ENCODE data around the gene CST1.
"Not testable (repeated sequence)": the region's sequence is repeated elsewhere in the genome, so short reads cannot be mapped to it uniquely, and the experiment has no call there.

CST1 gene

DNA sequence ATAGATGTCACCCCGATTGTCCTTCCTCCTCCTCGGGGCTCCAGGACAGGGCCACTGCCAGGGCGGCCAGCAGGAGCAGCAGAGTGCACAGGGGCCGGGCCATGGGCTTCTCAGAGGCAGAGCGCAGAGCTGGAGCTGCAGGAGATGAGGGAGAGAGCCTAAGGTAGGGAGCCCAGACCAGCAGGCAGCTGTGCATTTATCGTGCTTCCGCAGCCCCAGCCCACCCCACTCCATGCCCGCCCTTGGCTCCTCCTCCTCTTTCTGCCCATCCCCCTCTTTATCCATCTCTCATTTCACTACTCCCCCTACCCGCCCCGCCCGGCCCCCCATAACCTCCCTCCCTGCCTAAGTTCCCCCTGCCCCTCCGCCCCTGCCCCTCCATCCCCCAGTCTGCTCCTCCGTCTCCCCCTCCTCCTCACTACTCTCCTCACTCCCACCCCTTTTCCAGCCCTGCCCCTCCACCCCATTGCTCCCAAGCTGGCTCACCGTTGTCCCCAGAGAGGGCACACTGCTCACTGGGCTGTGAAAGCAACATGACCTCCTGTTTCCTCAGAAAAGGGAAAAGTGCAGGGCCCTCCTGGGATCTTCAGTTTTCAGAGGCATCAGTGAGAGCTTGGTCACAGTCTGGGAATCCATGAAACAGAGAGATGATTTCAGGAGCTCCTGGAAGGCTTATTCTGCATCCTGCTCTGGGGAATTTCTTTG, 25.5 kb upstream of the CST1 start:
- TF ChIP-seq Cebpa-rat (IDR thresholded peaks at IDR 0.05): no peak
- peaks cover 0 to 36% (median 21%) of the 10 kb centered on the region in 10 experiments; a peak in 16 of 20 replicates for H3K4me1 ChIP-seq
- peak overlapping the region; percentile 9 to 91 (median 82); a peak in 19 of 22 replicates for H3K4me2 ChIP-seq
- no peaks in the 10 kb centered on the region for H3K27me3 ChIP-seq
- 0 out of 22 replicates have a peak overlapping the region, but pooled peaks of 1 of the 11 experiments have one; percentile 1 for H3K9ac ChIP-seq
- peaks cover 0 to 11% (median 5%) of the 10 kb centered on the region in 11 experiments; a peak in 5 of 22 replicates for H3K9me3 ChIP-seq (replicated peaks in 1 of 11)
- no peaks in the 10 kb centered on the region; a peak in 1 of 22 replicates for H4K20me1 ChIP-seq
- no peak overlapping the region for H3K4me3 ChIP-seq
- H3K36me3 ChIP-seq: no peaks in the 10 kb centered on the region
- no peak overlapping the region for H3K27ac ChIP-seq

GRCh38 chr20:23774081-23774480, 23.3 kb upstream of the CST1 start:
- no peaks in the 10 kb centered on the region for H3K27me3 ChIP-seq
- H3K4me3 ChIP-seq: no peak overlapping the region
- peak overlapping the region in 4 of 11 experiments; percentile 1 to 89 (median 50); a peak in 2 of 22 replicates for H3K4me2 ChIP-seq
- H4K20me1 ChIP-seq: no peaks in the 10 kb centered on the region; a peak in 1 of 22 replicates
- H3K36me3 ChIP-seq: no peaks in the 10 kb centered on the region
- TF ChIP-seq Cebpa-rat (IDR thresholded peaks at IDR 0.05): no peak
- H3K9ac ChIP-seq: no peak overlapping the region
- H3K27ac ChIP-seq: no peak overlapping the region
- peaks cover 0 to 11% (median 0%) of the 10 kb centered on the region in 11 experiments; a peak in 2 of 22 replicates for H3K9me3 ChIP-seq (replicated peaks in 1 of 11)
- H3K4me1 ChIP-seq: peaks cover 0 to 35% (median 21%) of the 10 kb centered on the region in 10 experiments; a peak in 16 of 20 replicates

- Histone ChIP-seq H4K20me1 (no peaks in the 10 kb centered on the region; a peak in 1 of 22 replicates), H3K4me3 (no peak overlapping the region), H3K4me2 (peak overlapping the region in 3 of 11 experiments; percentile 2 to 24 (median 22); a peak in 3 of 22 replicates), H3K27me3 (no peaks in the 10 kb centered on the region), H3K4me1 (peaks cover 0 to 32% (median 21%) of the 10 kb centered on the region in 10 experiments; a peak in 16 of 20 replicates), H3K36me3 (no peaks in the 10 kb centered on the region), H3K9me3 (replicated peaks in 1 of 11) (peaks cover 0 to 11% (median 0%) of the 10 kb centered on the region in 11 experiments; a peak in 2 of 22 replicates), H3K27ac (no peak overlapping the region), H3K9ac (no peak overlapping the region)
- TF ChIP-seq Cebpa-rat (IDR thresholded peaks at IDR 0.05): no peak
Measured at GRCh38 chr20:23773579-23773978, 22.8 kb upstream of the CST1 start.

GRCh38 chr20:23773127-23773526, 22.4 kb upstream of the CST1 start:
- Histone ChIP-seq H3K4me3 (no peak overlapping the region), H4K20me1 (no peaks in the 10 kb centered on the region; a peak in 1 of 22 replicates), H3K4me1 (peaks cover 0 to 28% (median 20%) of the 10 kb centered on the region in 10 experiments; a peak in 16 of 20 replicates), H3K4me2 (peak overlapping the region in 3 of 11 experiments; percentile 2 to 24 (median 22); a peak in 2 of 22 replicates), H3K9ac (no peak overlapping the region), H3K27ac (no peak overlapping the region), H3K9me3 (replicated peaks in 1 of 11) (peaks cover 0 to 11% (median 0%) of the 10 kb centered on the region in 11 experiments; a peak in 2 of 22 replicates), H3K36me3 (no peaks in the 10 kb centered on the region), H3K27me3 (no peaks in the 10 kb centered on the region)
- no peak for TF ChIP-seq Cebpa-rat (IDR thresholded peaks at IDR 0.05)

DNA sequence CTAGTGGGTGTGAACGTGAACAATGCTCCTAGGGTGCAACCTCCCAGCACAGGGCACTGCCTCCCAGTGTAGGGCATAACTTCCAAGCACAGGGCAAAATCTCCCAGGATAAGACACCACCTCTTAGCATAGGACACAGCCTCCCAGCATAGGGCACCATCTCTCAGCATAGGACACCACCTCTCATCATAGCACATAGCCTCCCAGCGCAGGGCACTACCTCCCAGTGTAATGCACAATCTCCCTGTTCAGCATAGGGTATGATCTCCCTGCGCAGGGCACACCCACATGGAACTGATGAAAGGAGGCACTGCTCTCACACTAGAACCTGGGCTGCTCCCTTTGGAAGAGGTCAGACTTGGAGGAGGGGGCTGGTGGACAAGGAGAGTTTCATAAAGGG, 21.3 kb upstream of the CST1 start:
- Histone ChIP-seq H3K4me3 (no peak overlapping the region), H3K4me2 (no peak overlapping the region), H3K36me3 (no peaks in the 10 kb centered on the region), H3K27ac (no peak overlapping the region), H3K27me3 (no peaks in the 10 kb centered on the region), H3K9ac (no peak overlapping the region), H3K4me1 (peaks cover 0 to 25% (median 20%) of the 10 kb centered on the region in 10 experiments; a peak in 16 of 20 replicates), H3K9me3 (replicated peaks in 1 of 11) (peaks cover 0 to 11% (median 0%) of the 10 kb centered on the region in 11 experiments; a peak in 2 of 22 replicates), H4K20me1 (no peaks in the 10 kb centered on the region; a peak in 1 of 22 replicates)
- TF ChIP-seq Cebpa-rat (IDR thresholded peaks at IDR 0.05): no peak

DNA sequence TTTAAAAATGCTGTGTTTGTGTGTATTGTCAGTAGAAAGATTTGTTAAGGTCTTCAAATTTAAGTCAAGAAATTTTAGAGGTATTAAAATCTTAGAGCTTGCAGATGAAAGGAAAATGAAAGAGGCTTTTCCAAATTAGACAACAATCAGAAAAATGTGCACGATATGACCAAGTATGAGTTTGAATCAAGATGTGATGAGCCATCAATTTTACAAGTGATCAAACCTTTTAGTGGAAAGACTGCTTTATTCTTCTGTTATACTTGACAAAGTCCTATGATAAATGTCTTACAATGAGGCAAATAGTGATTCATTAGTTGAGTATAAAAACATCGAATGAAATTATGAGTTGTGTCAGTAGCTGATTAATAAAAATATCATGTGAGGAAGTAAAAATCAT, 19.6 kb upstream of the CST1 start:
- Histone ChIP-seq H3K4me1 (peaks cover 0 to 13% (median 7%) of the 10 kb centered on the region in 10 experiments; a peak in 16 of 20 replicates), H3K36me3 (no peaks in the 10 kb centered on the region), H3K4me3 (no peak overlapping the region), H3K9ac (no peak overlapping the region), H3K4me2 (no peak overlapping the region), H3K9me3 (replicated peaks in 1 of 11) (peaks cover 0 to 11% (median 0%) of the 10 kb centered on the region in 11 experiments; a peak in 2 of 22 replicates), H4K20me1 (no peaks in the 10 kb centered on the region), H3K27me3 (no peaks in the 10 kb centered on the region), H3K27ac (no peak overlapping the region)
- TF ChIP-seq Cebpa-rat (IDR thresholded peaks at IDR 0.05): no peak

- not testable (repeated sequence) for H3K4me3 ChIP-seq; H4K20me1 ChIP-seq; H3K9me3 ChIP-seq (replicated peaks in 1 of 11); H3K4me2 ChIP-seq; H3K36me3 ChIP-seq; H3K4me1 ChIP-seq; H3K27ac ChIP-seq; H3K9ac ChIP-seq; H3K27me3 ChIP-seq
Measured at GRCh38 chr20:23768520-23768919, 17.8 kb upstream of the CST1 start.

- Histone ChIP-seq H3K9ac (no peak overlapping the region), H4K20me1 (no peaks in the 10 kb centered on the region), H3K4me1 (no peaks in the 10 kb centered on the region), H3K4me3 (no peak overlapping the region), H3K27me3 (no peaks in the 10 kb centered on the region), H3K36me3 (no peaks in the 10 kb centered on the region), H3K27ac (no peak overlapping the region), H3K4me2 (no peak overlapping the region), H3K9me3 (replicated peaks in 1 of 11) (no peaks in the 10 kb centered on the region)
- TF ChIP-seq Cebpa-rat (IDR thresholded peaks at IDR 0.05): no peak
Measured at GRCh38 chr20:23766531-23766930, 15.8 kb upstream of the CST1 start.

DNA sequence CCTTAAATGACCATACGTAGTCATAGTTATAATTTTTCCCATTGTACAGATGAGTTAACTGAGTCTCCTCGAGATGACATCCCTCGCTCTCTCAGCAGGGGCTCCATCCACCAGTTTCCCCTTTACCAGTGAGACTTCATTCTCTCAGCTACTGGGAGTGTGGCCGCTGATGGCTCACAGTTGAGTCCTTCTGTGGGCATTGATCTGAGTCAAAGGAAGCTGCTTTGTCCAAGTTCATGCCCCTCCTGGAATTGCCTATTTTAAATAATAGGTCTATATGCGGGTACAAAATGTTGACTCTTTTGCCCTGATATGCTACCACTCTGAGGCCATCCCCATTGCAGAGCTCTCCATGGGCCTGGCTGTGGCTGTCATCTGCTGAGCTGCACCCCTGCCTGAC, 14.8 kb upstream of the CST1 start:
- no peak overlapping the region for H3K4me3 ChIP-seq
- no peak overlapping the region for H3K9ac ChIP-seq
- no peaks in the 10 kb centered on the region for H3K4me1 ChIP-seq
- H3K27ac ChIP-seq: no peak overlapping the region
- H4K20me1 ChIP-seq: no peaks in the 10 kb centered on the region
- no peaks in the 10 kb centered on the region for H3K9me3 ChIP-seq (replicated peaks in 1 of 11)
- no peaks in the 10 kb centered on the region for H3K27me3 ChIP-seq
- no peaks in the 10 kb centered on the region for H3K36me3 ChIP-seq
- H3K4me2 ChIP-seq: no peak overlapping the region
- TF ChIP-seq Cebpa-rat (IDR thresholded peaks at IDR 0.05): no peak

DNA sequence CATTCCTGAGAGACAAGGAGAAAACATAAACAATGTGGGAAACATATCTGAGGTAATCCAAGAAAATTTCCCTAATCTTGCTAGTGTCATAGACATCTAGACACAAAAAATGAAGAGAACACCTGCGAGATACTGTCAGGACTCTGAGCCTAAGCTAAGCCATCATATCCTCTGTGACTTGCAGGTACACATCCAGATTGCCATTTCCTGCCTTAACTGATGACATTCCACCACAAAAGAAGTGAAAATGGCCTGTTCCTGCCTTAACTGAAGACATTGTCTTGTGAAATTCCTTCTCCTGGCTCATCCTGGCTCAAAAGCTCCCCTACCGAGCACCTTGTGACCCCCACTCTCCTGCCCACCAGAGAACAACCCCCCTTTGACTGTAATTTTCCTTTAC, 13.9 kb upstream of the CST1 start:
- H3K9me3 ChIP-seq (replicated peaks in 1 of 11); H3K4me1 ChIP-seq; H3K27ac ChIP-seq; H3K4me3 ChIP-seq; H3K4me2 ChIP-seq; H3K9ac ChIP-seq; H4K20me1 ChIP-seq; H3K36me3 ChIP-seq; H3K27me3 ChIP-seq: not testable (repeated sequence)
